Astrocyte of the cerebellum (primary cell): Measurements from ENCODE around the gene KANK4.

Experiments used
- DNase-seq: peaks from one replicate; pipeline ENCODE4 v3.0.0-alpha.2; 2011; ENCODE audit warnings: low read depth
- H3K4me3 ChIP-seq: 2 replicates; pipeline ENCODE4 v1.5.1; 2011; ENCODE audit warnings: mild to moderate bottlenecking, low read depth, low read length, moderate library complexity
- CTCF ChIP-seq: IDR thresholded peaks from 2 replicates; pipeline ENCODE4 v1.5.1; 2012; ENCODE audit warnings: low read length, low read depth, moderate library complexity, mild to moderate bottlenecking; ENCODE audit errors: missing control alignments
- in situ Hi-C: cut with HindIII; loops from 2 replicates; pipeline ENCODE4 v1.10.0; 2017; ENCODE audit warnings: low sequenced_read_pairs

The KANK4 gene

GRCh38 chr1:62280960-62281465, 38.2 kb downstream of the KANK4 start:
- no peak for DNase-seq
- no peak for TF ChIP-seq CTCF
- no peak overlapping the region for H3K4me3 ChIP-seq
- in situ Hi-C loops = no loop called here

GRCh38 chr1:62280150-62280549, 39.1 kb downstream of the KANK4 start:
- H3K4me3 ChIP-seq = no peak overlapping the region
- in situ Hi-C loops = no loop called here
- TF ChIP-seq CTCF = no peak
- no peak for DNase-seq

- no peak for DNase-seq
- no peak for TF ChIP-seq CTCF
- no peak overlapping the region for H3K4me3 ChIP-seq
- in situ Hi-C loops = no loop called here
These were observed 42.4 kb downstream of the KANK4 start for GRCh38 chr1:62276791-62277190.

- no peak for DNase-seq
- H3K4me3 ChIP-seq = no peak overlapping the region
- in situ Hi-C loops = no loop called here
- no peak for TF ChIP-seq CTCF
These were observed 44.4 kb downstream of the KANK4 start for GRCh38 chr1:62274496-62275485.

- in situ Hi-C loops = no loop called here
- DNase-seq = no peak
- H3K4me3 ChIP-seq = no peak overlapping the region
- no peak for TF ChIP-seq CTCF
These were observed 45.3 kb downstream of the KANK4 start for GRCh38 chr1:62273953-62274352.

GRCh38 chr1:62271948-62272728, 47.1 kb downstream of the KANK4 start:
- no peak for DNase-seq
- H3K4me3 ChIP-seq = no peak overlapping the region
- TF ChIP-seq CTCF = peak; percentile 18
- in situ Hi-C loops = no loop called here
